Peyer's patch (tissue), 4 donors: ENCODE data around the gene NRXN3.

Experiments used
- CTCF ChIP-seq, 6 experiments: fragments of 450-650 bp in 4 of 6; fragments of 200-600 bp in 2 of 6; sonication (generic) in 1 of 6; IDR thresholded peaks; one replicate each; pipeline ENCODE4 v1.5.1; 2017 to 2019; ENCODE audit warnings: antibody characterized with exemption in 6 of 6, mild to moderate bottlenecking in 3 of 6, moderate library complexity in 1 of 6
- POLR2A ChIP-seq, 2 donors: fragments of 450-650 bp; IDR thresholded peaks; one replicate each; pipeline ENCODE4 v1.5.1; 2017; ENCODE audit warnings: antibody characterized with exemption in 2 of 2, mild to moderate bottlenecking in 2 of 2, moderate library complexity in 2 of 2

- TF ChIP-seq CTCF (IDR thresholded peaks at IDR 0.05) (no peak), POLR2A (IDR thresholded peaks at IDR 0.05) (no peak)
Observed at GRCh38 chr14:79783041-79783440, 1612.9 kb downstream of the NRXN3 start.
